HepG2 (cell line): ENCODE measurements around the gene NRG2. TPM values are rescaled to one million over a fixed set of nuclear protein-coding genes. Genes with fewer than 3 reads are reported as not detected.

Experiments
- ATAC-seq: fragments of 200-7000 bp; cut with Tn5 transposase; 3 replicates; pipeline ENCODE4 v1.9.1; 2020; ENCODE audit warnings: mild to moderate bottlenecking, moderate library complexity
- BruUV-seq: library from RNA; stranded (reverse); fragments of 400-500 nt; replicated peaks from 2 replicates; lab custom pipeline; 2021; lab: Mats Ljungman, UMichigan
- CTCF ChIA-PET: fragments of 300-600 bp; formaldehyde crosslinking; extraction: SDS; loops from one replicate; lab custom pipeline; 2021; ENCODE audit warnings: low total read pairs, inconsistent platforms, low intra/inter-chr PET ratio; lab: Yijun Ruan, JAX
- POLR2A ChIA-PET: fragments of 350-600 bp; sonication (Branson Sonifier 250); formaldehyde crosslinking; loops from one replicate; lab custom pipeline; 2020; ENCODE audit warnings: antibody characterized with exemption, inconsistent platforms; lab: Yijun Ruan, JAX
- DNase-seq: peaks from one replicate; pipeline ENCODE4 v3.0.0-alpha.2; 2015; ENCODE audit warnings: low spot score
- FAIRE-seq: peaks from 3 replicates; lab custom pipeline; 2011; peaks lifted over from hg19 to GRCh38; lab: Jason Lieb, UNC
- H2AFZ ChIP-seq: one replicate; pipeline ENCODE4 v1.6.1; 2011; ENCODE audit warnings: low read length, inconsistent platforms
- H3K27ac ChIP-seq: fragments of 300-600 bp; 3 replicates; pipeline ENCODE4 v1.8.0; 2011; ENCODE audit warnings: mixed run types, mild to moderate bottlenecking, mixed read lengths, low read length, inconsistent platforms; ENCODE audit not compliant: insufficient read depth; ENCODE audit errors: extremely low read length
- H3K27me3 ChIP-seq, 2 experiments: fragments of 200-600 bp in 1 of 2; 2 replicates in 1 of 2; 3 replicates in 1 of 2; pipeline versions ENCODE4 v1.6.0 to v1.8.0; 2011; ENCODE audit warnings: low read length in 2 of 2, mild to moderate bottlenecking in 2 of 2, moderate library complexity in 2 of 2, inconsistent platforms in 1 of 2; ENCODE audit not compliant: insufficient read depth in 2 of 2, control insufficient read depth in 1 of 2
- H3K36me3 ChIP-seq, 2 experiments: fragments of 200-600 bp in 1 of 2; replicated peaks in 1 of 2; 2 replicates in 1 of 2; 3 replicates in 1 of 2; pipeline versions ENCODE4 v1.5.1 to v1.8.0; 2011; ENCODE audit warnings: low read length in 2 of 2, inconsistent platforms in 1 of 2; ENCODE audit not compliant: insufficient read depth in 2 of 2, control insufficient read depth in 1 of 2
- H3K4me1 ChIP-seq: 2 replicates; pipeline ENCODE4 v1.5.1; 2012; ENCODE audit warnings: low read length, inconsistent platforms; ENCODE audit not compliant: insufficient read depth
- H3K4me2 ChIP-seq: 2 replicates; pipeline ENCODE4 v1.6.0; 2011; ENCODE audit warnings: low read depth, low read length, inconsistent platforms
- H3K4me3 ChIP-seq, 3 experiments: fragments of 200-600 bp in 1 of 3; sonication (generic), shearing (Covaris generic) in 1 of 3; replicated peaks in 1 of 3; 2 replicates each; pipeline ENCODE4 v1.5.1; 2011 to 2016; ENCODE audit warnings: low read length in 3 of 3, inconsistent platforms in 2 of 3, low read depth in 2 of 3, mild to moderate bottlenecking in 2 of 3, control low read depth in 1 of 3, mixed read lengths in 1 of 3; ENCODE audit not compliant: insufficient read depth in 1 of 3
- H3K79me2 ChIP-seq: one replicate; pipeline ENCODE4 v1.6.1; 2011; ENCODE audit warnings: low read length, inconsistent platforms; ENCODE audit not compliant: insufficient read depth
- H3K9ac ChIP-seq: 2 replicates; pipeline ENCODE4 v1.6.0; 2011; ENCODE audit warnings: mild to moderate bottlenecking, low read depth, low read length, inconsistent platforms; ENCODE audit not compliant: insufficient read depth
- H3K9me3 ChIP-seq: 2 replicates; pipeline ENCODE4 v1.5.1; 2012; ENCODE audit warnings: mild to moderate bottlenecking, low read length
- H4K20me1 ChIP-seq: 2 replicates; pipeline ENCODE4 v1.6.0; 2011; ENCODE audit warnings: inconsistent platforms, mild to moderate bottlenecking, low read length, moderate library complexity; ENCODE audit not compliant: insufficient read depth
- GTF2F1 ChIP-seq: fragments of 150-350 bp; IDR thresholded peaks from 2 replicates; pipeline ENCODE4 v1.6.1; 2014; ENCODE audit warnings: low read length
- ISL2 ChIP-seq: sonication (generic); formaldehyde crosslinking; IDR thresholded peaks from 2 replicates; pipeline ENCODE4 v1.5.0; 2020; ENCODE audit warnings: missing genetic modification reagents
- KAT7 ChIP-seq: IDR thresholded peaks from 2 replicates; pipeline ENCODE4 v1.6.1; 2018; ENCODE audit warnings: borderline replicate concordance, missing compliant biosample characterization
- MAFK ChIP-seq, 2 experiments: IDR thresholded peaks in 1 of 2; conservative IDR thresholded peaks in 1 of 2; 2 replicates each; pipeline ENCODE4 v1.6.1; 2011; ENCODE audit warnings: improper control_type of control experiment in 2 of 2, low read length in 2 of 2
- MNT ChIP-seq: fragments of 450-650 bp; IDR thresholded peaks from 2 replicates; pipeline ENCODE4 v1.6.1; 2016
- MTA3 ChIP-seq: sonication (generic); formaldehyde crosslinking; IDR thresholded peaks from 2 replicates; pipeline ENCODE4 v1.4.0; 2020; ENCODE audit warnings: missing genetic modification reagents
- TERF1 ChIP-seq: sonication (generic); formaldehyde crosslinking; IDR thresholded peaks from 2 replicates; pipeline ENCODE4 v1.8.0; 2022; ENCODE audit warnings: mild to moderate bottlenecking, missing genetic modification reagents, moderate library complexity
- ZBTB7A ChIP-seq: sonication (generic); formaldehyde crosslinking; IDR thresholded peaks from 2 replicates; pipeline ENCODE4 v1.8.0; 2022; ENCODE audit warnings: mild to moderate bottlenecking, missing genetic modification reagents
- ZC3H4 ChIP-seq: sonication (generic); formaldehyde crosslinking; IDR thresholded peaks from 2 replicates; pipeline ENCODE4 v1.4.0; 2020; ENCODE audit warnings: missing genetic modification reagents, borderline replicate concordance
- ZNF431 ChIP-seq: sonication (generic); formaldehyde crosslinking; IDR thresholded peaks from 2 replicates; pipeline ENCODE4 v1.9.0; 2022; ENCODE audit warnings: missing genetic modification reagents, low read depth, mild to moderate bottlenecking, borderline replicate concordance
- ZNF576 ChIP-seq: sonication (generic); formaldehyde crosslinking; IDR thresholded peaks from 2 replicates; pipeline ENCODE4 v1.4.0; 2020; ENCODE audit warnings: mild to moderate bottlenecking, missing genetic modification reagents
- ZNF749 ChIP-seq: sonication (generic); formaldehyde crosslinking; IDR thresholded peaks from 2 replicates; pipeline ENCODE4 v1.8.0; 2022; ENCODE audit warnings: mild to moderate bottlenecking, missing genetic modification reagents, moderate library complexity, borderline replicate concordance
- ZNF800 ChIP-seq: sonication (generic); formaldehyde crosslinking; IDR thresholded peaks from 2 replicates; pipeline ENCODE4 v1.4.0; 2020; ENCODE audit warnings: missing genetic modification reagents
- ZNF850 ChIP-seq: sonication (generic); formaldehyde crosslinking; conservative IDR thresholded peaks from 2 replicates; pipeline ENCODE4 v1.9.0; 2021; ENCODE audit warnings: mild to moderate bottlenecking, missing genetic modification reagents
- WGBS: methylation state at CpG from one replicate; pipeline ENCODE4 v1.1.6; 2017; ENCODE audit warnings: low lambda C conversion rate; 5-methylcytosine and 5-hydroxymethylcytosine counted together
- in situ Hi-C: cut with HindIII; loops from 2 replicates; pipeline ENCODE4 v1.10.0; 2017; ENCODE audit warnings: low pct_unique_long_range_greater_than_20kb; ENCODE audit not compliant: extremely low pct_ligation_motif_present
- intact Hi-C: fragments of 100-400 bp; cut with micrococcal nuclease; formaldehyde crosslinking; loops from one replicate; pipeline ENCODE4 v1.10.0; 2022; ENCODE audit not compliant: unreplicated experiment
- polyA plus RNA-seq, 8 experiments: library from polyadenylated mRNA; depleted of rRNA in 3 of 8; stranded (reverse) in 7 of 8; unstranded in 1 of 8; fragments of >200 nt; fragmentation: Illumina TruSeq in 4 of 8; extraction: Trizol in 4 of 8; gene quantifications; 2 replicates each; pipeline versions ENCODE4 v1.2.1 to v1.2.3, GENCODE V29; 2011 to 2016; ENCODE audit warnings: low read depth in 4 of 8, missing spikeins in 1 of 8, mixed read lengths in 1 of 8; ENCODE audit not compliant: insufficient read depth in 1 of 8
- total RNA-seq, 5 experiments: library from RNA; depleted of rRNA; stranded (reverse); fragments of >200 nt; fragmentation: Illumina TruSeq; extraction: Trizol; gene quantifications; 2 replicates each; pipeline ENCODE4 v1.2.3, GENCODE V29; 2016; ENCODE audit warnings: low read depth in 1 of 5

NRG2 gene
- total and polyA plus RNA-seq, 2 of the 13 experiments (the other 11 are each of a cell fraction or from before 2014, with no cell fraction given): not detected

- TF ChIP-seq ZNF431 (CRISPR knock-in tag): no peak
- no peak for TF ChIP-seq GTF2F1
These were observed 96.7 kb downstream of the NRG2 start (continued) for GRCh38 chr5:139946440-139946839.

GRCh38 chr5:139946006-139946405, 97.1 kb downstream of the NRG2 start:
- POLR2A ChIA-PET: no interaction called here
- no TSS peak for BruUV-seq
- CTCF ChIA-PET: no interaction called here

More at GRCh38 chr5:139946006-139946405, 97.1 kb downstream of the NRG2 start:
- intact Hi-C loops (no loop called here), in situ Hi-C loops (no loop called here)
- Histone ChIP-seq H3K9ac (no peak overlapping the region), H3K4me2 (no peak overlapping the region), H3K4me1 (no peaks in the 10 kb centered on the region), H3K79me2 (no peaks in the 10 kb centered on the region), H2AFZ (no peak overlapping the region), H3K27me3 (no peaks in the 10 kb centered on the region; a peak in 2 of 5 replicates), H3K36me3 (no peaks in the 10 kb centered on the region), H3K27ac (no peak overlapping the region), H3K9me3 (no peaks in the 10 kb centered on the region), H4K20me1 (no peaks in the 10 kb centered on the region), H3K4me3 (no peak overlapping the region)
- ATAC-seq (no peak), FAIRE-seq (no peak), DNase-seq (no peak)
- TF ChIP-seq TERF1: no peak
- TF ChIP-seq MAFK (conservative IDR thresholded peaks at IDR 0.05 in 1 of 2, IDR thresholded peaks at IDR 0.05 in 1 of 2; ENCODE audit: low read length in 2 of 2): no peak
- no peak for TF ChIP-seq MNT
- TF ChIP-seq MTA3: no peak
- TF ChIP-seq ZNF749 (CRISPR knock-in tag): no peak
- TF ChIP-seq ZNF576 (CRISPR knock-in tag): no peak
- TF ChIP-seq ISL2: no peak
- no peak for TF ChIP-seq ZBTB7A (CRISPR knock-in tag)
- no peak for TF ChIP-seq KAT7 (CRISPR knock-in tag)
- no peak for TF ChIP-seq ZC3H4 (CRISPR knock-in tag)
- no peak for TF ChIP-seq ZNF800 (CRISPR knock-in tag)
- no peak for TF ChIP-seq ZNF850 (CRISPR knock-in tag)
- 21% methylated on average over 3 of the region's 3 CpGs for WGBS
